Epidermal melanocyte (primary cell): ENCODE measurements around the gene BLTP3A.
A peak's percentile ranks its signal among the peaks of the same experiment; 100 is the strongest.

Experiments
- DNase-seq: peaks from one replicate; pipeline ENCODE4 v3.0.0; 2011; ENCODE audit warnings: low spot score; ENCODE audit not compliant: insufficient read length

BLTP3A gene

GRCh38 chr6:34832942-34833341, 41.1 kb downstream of the BLTP3A start:
- DNase-seq, result no peak

GRCh38 chr6:34834789-34835518, 43.1 kb downstream of the BLTP3A start:
- DNase-seq, result no peak

- DNase-seq, result peak; percentile 34
Observed at GRCh38 chr6:34836008-34836407, 44.1 kb downstream of the BLTP3A start.

- DNase-seq, result no peak
Observed at GRCh38 chr6:34836451-34836850, 44.6 kb downstream of the BLTP3A start.

GRCh38 chr6:34837528-34837927, 45.6 kb downstream of the BLTP3A start:
- DNase-seq, result no peak

GRCh38 chr6:34839666-34840352, 47.9 kb downstream of the BLTP3A start:
- no peak for DNase-seq
